OCI-LY3 (cell line): Measurements from ENCODE around the gene DNAI2.

ENCODE experiments used
- EZH2phosphoT487 ChIP-seq: fragments of 200-600 bp; shearing (Covaris generic); IDR thresholded peaks from 2 replicates; pipeline ENCODE4 v1.6.1; 2018; ENCODE audit warnings: antibody characterized with exemption, mixed run types, low read depth
- TF ChIP-seq, protein P1 (sequence below): fragments of 200-600, 300-600 bp; sonication (generic); IDR thresholded peaks from 2 replicates; pipeline ENCODE4 v1.5.1; 2014; ENCODE audit warnings: antibody characterized with exemption, low read length, low read depth

GRCh38 chr17:74288785-74289184, 14.8 kb downstream of the DNAI2 start:
- TF ChIP-seq EZH2phosphoT487 = no peak
- TF ChIP-seq, protein P1, sequence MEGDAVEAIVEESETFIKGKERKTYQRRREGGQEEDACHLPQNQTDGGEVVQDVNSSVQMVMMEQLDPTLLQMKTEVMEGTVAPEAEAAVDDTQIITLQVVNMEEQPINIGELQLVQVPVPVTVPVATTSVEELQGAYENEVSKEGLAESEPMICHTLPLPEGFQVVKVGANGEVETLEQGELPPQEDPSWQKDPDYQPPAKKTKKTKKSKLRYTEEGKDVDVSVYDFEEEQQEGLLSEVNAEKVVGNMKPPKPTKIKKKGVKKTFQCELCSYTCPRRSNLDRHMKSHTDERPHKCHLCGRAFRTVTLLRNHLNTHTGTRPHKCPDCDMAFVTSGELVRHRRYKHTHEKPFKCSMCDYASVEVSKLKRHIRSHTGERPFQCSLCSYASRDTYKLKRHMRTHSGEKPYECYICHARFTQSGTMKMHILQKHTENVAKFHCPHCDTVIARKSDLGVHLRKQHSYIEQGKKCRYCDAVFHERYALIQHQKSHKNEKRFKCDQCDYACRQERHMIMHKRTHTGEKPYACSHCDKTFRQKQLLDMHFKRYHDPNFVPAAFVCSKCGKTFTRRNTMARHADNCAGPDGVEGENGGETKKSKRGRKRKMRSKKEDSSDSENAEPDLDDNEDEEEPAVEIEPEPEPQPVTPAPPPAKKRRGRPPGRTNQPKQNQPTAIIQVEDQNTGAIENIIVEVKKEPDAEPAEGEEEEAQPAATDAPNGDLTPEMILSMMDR = no peak
